ENCODE measurements around the gene PRKAG2. TPM values are rescaled to one million over a fixed set of nuclear protein-coding genes. Genes with fewer than 3 reads are reported as not detected.
"Not testable (repeated sequence)": the region's sequence is repeated elsewhere in the genome, so short reads cannot be mapped to it uniquely, and the experiment has no call there.

PRKAG2 gene
- total RNA-seq, 1 donor = 21.2 TPM

GRCh38 chr7:151540146-151540545 lies 336.8 kb downstream of the PRKAG2 start:
- no peak for DNase-seq (ENCODE audit: low read depth)
- TF ChIP-seq CTCF (IDR thresholded peaks at IDR 0.05; ENCODE audit: insufficient read depth, low read depth, low read length) = no peak
- H3K4me3 ChIP-seq (ENCODE audit: low read depth, low read length) = no peak overlapping the region

- H3K4me3 ChIP-seq (ENCODE audit: low read depth, low read length) = no peak overlapping the region
- DNase-seq (ENCODE audit: low read depth) = peak; percentile 20
- TF ChIP-seq CTCF (IDR thresholded peaks at IDR 0.05; ENCODE audit: insufficient read depth, low read depth, low read length) = no peak
Measured at GRCh38 chr7:151539088-151539671, 337.7 kb downstream of the PRKAG2 start.

GRCh38 chr7:151537818-151538561 lies 338.9 kb downstream of the PRKAG2 start:
- no peak for TF ChIP-seq CTCF (IDR thresholded peaks at IDR 0.05; ENCODE audit: insufficient read depth, low read depth, low read length)
- H3K4me3 ChIP-seq (ENCODE audit: low read depth, low read length) = no peak overlapping the region
- DNase-seq (ENCODE audit: low read depth) = peak; percentile 16

GRCh38 chr7:151536178-151536577 lies 340.7 kb downstream of the PRKAG2 start:
- H3K4me3 ChIP-seq (ENCODE audit: low read depth, low read length); DNase-seq (ENCODE audit: low read depth): not testable (repeated sequence)

GRCh38 chr7:151529842-151530241 lies 347.1 kb downstream of the PRKAG2 start:
- DNase-seq (ENCODE audit: low read depth) = no peak
- no peak for TF ChIP-seq CTCF (IDR thresholded peaks at IDR 0.05; ENCODE audit: insufficient read depth, low read depth, low read length)
- H3K4me3 ChIP-seq (ENCODE audit: low read depth, low read length) = no peak overlapping the region

GRCh38 chr7:151524845-151525244 lies 352.1 kb downstream of the PRKAG2 start:
- DNase-seq (ENCODE audit: low read depth) = no peak
- TF ChIP-seq CTCF (IDR thresholded peaks at IDR 0.05; ENCODE audit: insufficient read depth, low read depth, low read length) = no peak
- H3K4me3 ChIP-seq (ENCODE audit: low read depth, low read length) = no peak overlapping the region

- no peak for TF ChIP-seq CTCF (IDR thresholded peaks at IDR 0.05; ENCODE audit: insufficient read depth, low read depth, low read length)
- no peak overlapping the region for H3K4me3 ChIP-seq (ENCODE audit: low read depth, low read length)
- DNase-seq (ENCODE audit: low read depth) = no peak
Measured at GRCh38 chr7:151524331-151524730, 352.6 kb downstream of the PRKAG2 start.

Measured in fibroblast of villous mesenchyme (primary cell).